Measurements from ENCODE around the gene IGFBP4.

GRCh38 chr17:40500190-40500589, 56.9 kb downstream of the IGFBP4 start:
- no peak for TF ChIP-seq CTCF (IDR thresholded peaks at IDR 0.05; ENCODE audit: poor library complexity)
- TF ChIP-seq EZH2phosphoT487 (IDR thresholded peaks at IDR 0.05; ENCODE audit: low read depth, severe bottlenecking, unreplicated experiment) = no peak

All from hepatocyte (in vitro differentiated cells).